HL-60 (cell line): ENCODE data around the gene TMPRSS9.
"Not testable (repeated sequence)": the region's sequence is repeated elsewhere in the genome, so short reads cannot be mapped to it uniquely, and the experiment has no call there.

Experiments
- DNase-seq, 2 experiments: peaks; one replicate each; pipeline ENCODE4 v3.0.0-alpha.2; 2010 to 2020; ENCODE audit warnings: low read depth in 1 of 2, low spot score in 1 of 2
- H3K27ac ChIP-seq: fragments of 250-450 bp; sonication (Bioruptor Pico); replicated peaks from 2 replicates; pipeline ENCODE4 v1.5.1; 2020; ENCODE audit warnings: mild to moderate bottlenecking, moderate library complexity
- H3K27me3 ChIP-seq: fragments of 250-450 bp; sonication (Bioruptor Pico); 2 replicates; pipeline ENCODE4 v1.5.1; 2021; ENCODE audit warnings: mild to moderate bottlenecking, moderate library complexity; ENCODE audit not compliant: insufficient read depth, poor library complexity, severe bottlenecking
- H3K4me3 ChIP-seq: replicated peaks from 2 replicates; pipeline ENCODE4 v1.5.1; 2011; ENCODE audit warnings: mild to moderate bottlenecking, control low read depth, low read length; ENCODE audit not compliant: insufficient read depth
- CTCF ChIP-seq: IDR thresholded peaks from one replicate; pipeline ENCODE4 v1.5.1; 2011; ENCODE audit warnings: low read length, control low read depth, inconsistent platforms; ENCODE audit not compliant: insufficient read depth
- GABPA ChIP-seq: IDR thresholded peaks from 2 replicates; pipeline ENCODE4 v1.6.1; 2012; ENCODE audit warnings: low read depth
- POLR2AphosphoS5 ChIP-seq: IDR thresholded peaks from 2 replicates; pipeline ENCODE4 v1.6.1; 2012; ENCODE audit warnings: low read depth
- SPI1 ChIP-seq: IDR thresholded peaks from 2 replicates; pipeline ENCODE4 v1.6.1; 2012; ENCODE audit warnings: low read depth, mild to moderate bottlenecking, borderline replicate concordance
- TF ChIP-seq, protein P1 (sequence below): IDR thresholded peaks from 2 replicates; pipeline ENCODE4 v1.6.1; 2012; ENCODE audit warnings: low read depth; ENCODE audit not compliant: insufficient replicate concordance

Gene TMPRSS9

GRCh38 chr19:2455851-2456570, 95.9 kb downstream of the TMPRSS9 start:
- DNase-seq: peak in 1 of 2 experiments; percentile 48
- Histone ChIP-seq H3K27ac (peak overlapping the region; percentile 79), H3K4me3 (peak overlapping the region; percentile 81), H3K27me3 (no peaks in the 10 kb centered on the region)
- no peak for TF ChIP-seq GABPA
- TF ChIP-seq, protein P1, sequence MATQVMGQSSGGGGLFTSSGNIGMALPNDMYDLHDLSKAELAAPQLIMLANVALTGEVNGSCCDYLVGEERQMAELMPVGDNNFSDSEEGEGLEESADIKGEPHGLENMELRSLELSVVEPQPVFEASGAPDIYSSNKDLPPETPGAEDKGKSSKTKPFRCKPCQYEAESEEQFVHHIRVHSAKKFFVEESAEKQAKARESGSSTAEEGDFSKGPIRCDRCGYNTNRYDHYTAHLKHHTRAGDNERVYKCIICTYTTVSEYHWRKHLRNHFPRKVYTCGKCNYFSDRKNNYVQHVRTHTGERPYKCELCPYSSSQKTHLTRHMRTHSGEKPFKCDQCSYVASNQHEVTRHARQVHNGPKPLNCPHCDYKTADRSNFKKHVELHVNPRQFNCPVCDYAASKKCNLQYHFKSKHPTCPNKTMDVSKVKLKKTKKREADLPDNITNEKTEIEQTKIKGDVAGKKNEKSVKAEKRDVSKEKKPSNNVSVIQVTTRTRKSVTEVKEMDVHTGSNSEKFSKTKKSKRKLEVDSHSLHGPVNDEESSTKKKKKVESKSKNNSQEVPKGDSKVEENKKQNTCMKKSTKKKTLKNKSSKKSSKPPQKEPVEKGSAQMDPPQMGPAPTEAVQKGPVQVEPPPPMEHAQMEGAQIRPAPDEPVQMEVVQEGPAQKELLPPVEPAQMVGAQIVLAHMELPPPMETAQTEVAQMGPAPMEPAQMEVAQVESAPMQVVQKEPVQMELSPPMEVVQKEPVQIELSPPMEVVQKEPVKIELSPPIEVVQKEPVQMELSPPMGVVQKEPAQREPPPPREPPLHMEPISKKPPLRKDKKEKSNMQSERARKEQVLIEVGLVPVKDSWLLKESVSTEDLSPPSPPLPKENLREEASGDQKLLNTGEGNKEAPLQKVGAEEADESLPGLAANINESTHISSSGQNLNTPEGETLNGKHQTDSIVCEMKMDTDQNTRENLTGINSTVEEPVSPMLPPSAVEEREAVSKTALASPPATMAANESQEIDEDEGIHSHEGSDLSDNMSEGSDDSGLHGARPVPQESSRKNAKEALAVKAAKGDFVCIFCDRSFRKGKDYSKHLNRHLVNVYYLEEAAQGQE: no peak
- no peak for TF ChIP-seq SPI1
- no peak for TF ChIP-seq CTCF
- TF ChIP-seq POLR2AphosphoS5: no peak

- TF ChIP-seq POLR2AphosphoS5 (no peak), SPI1 (no peak), CTCF (no peak), GABPA (no peak)
- TF ChIP-seq, protein P1: no peak
- Histone ChIP-seq H3K27me3 (no peaks in the 10 kb centered on the region), H3K4me3 (0 out of 2 replicates have a peak overlapping the region, but pooled peaks have one; percentile 12), H3K27ac (peak overlapping the region; percentile 73)
- DNase-seq: no peak
Observed at GRCh38 chr19:2457394-2458037, 97.5 kb downstream of the TMPRSS9 start.

- TF ChIP-seq POLR2AphosphoS5: no peak
- TF ChIP-seq, protein P1: no peak
- TF ChIP-seq CTCF: no peak
- no peak for DNase-seq
- H3K27ac ChIP-seq: no peak overlapping the region
- no peaks in the 10 kb centered on the region for H3K27me3 ChIP-seq
- no peak overlapping the region for H3K4me3 ChIP-seq
Observed at GRCh38 chr19:2458054-2458453, 98.0 kb downstream of the TMPRSS9 start.

DNA sequence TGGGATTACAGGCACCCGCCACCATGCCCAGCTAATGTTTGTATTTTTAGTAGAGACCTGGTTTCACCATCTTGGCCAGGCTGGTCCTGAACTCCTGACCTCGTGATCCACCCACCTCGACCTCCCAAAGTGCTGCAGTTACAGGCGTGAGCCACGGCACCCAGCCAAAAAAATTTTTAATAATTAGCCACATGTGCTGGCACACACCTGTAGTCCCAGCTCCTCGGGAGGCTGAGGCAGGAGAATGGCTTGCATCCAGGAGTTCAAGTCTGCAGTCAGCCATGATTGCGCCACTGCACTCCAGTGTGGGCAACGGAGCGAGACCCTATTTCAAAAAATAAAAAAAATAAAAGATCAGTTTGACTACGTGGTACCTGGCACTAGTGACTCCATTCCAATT, 98.7 kb downstream of the TMPRSS9 start:
- not testable (repeated sequence) for H3K27me3 ChIP-seq, H3K27ac ChIP-seq, H3K4me3 ChIP-seq, DNase-seq
